Peyer's patch (tissue), 4 donors: ENCODE results near the gene C15orf39.

ENCODE experiments used
- CTCF ChIP-seq, 6 experiments: fragments of 450-650 bp in 4 of 6; fragments of 200-600 bp in 2 of 6; sonication (generic) in 1 of 6; IDR thresholded peaks; one replicate each; pipeline ENCODE4 v1.5.1; 2017 to 2019; ENCODE audit warnings: antibody characterized with exemption in 6 of 6, mild to moderate bottlenecking in 3 of 6, moderate library complexity in 1 of 6
- POLR2A ChIP-seq, 2 donors: fragments of 450-650 bp; IDR thresholded peaks; one replicate each; pipeline ENCODE4 v1.5.1; 2017; ENCODE audit warnings: antibody characterized with exemption in 2 of 2, mild to moderate bottlenecking in 2 of 2, moderate library complexity in 2 of 2

- TF ChIP-seq CTCF (IDR thresholded peaks at IDR 0.05) (no peak), POLR2A (IDR thresholded peaks at IDR 0.05) (no peak)
Observed at GRCh38 chr15:75233504-75234190, 32.0 kb downstream of the C15orf39 start.
